Neural progenitor cell (in vitro differentiated cells): ENCODE data around the gene LRRC49.

ENCODE experiments used
- EZH2 ChIP-seq: fragments of 200-600 bp; sonication (generic); IDR thresholded peaks from 2 replicates; pipeline ENCODE4 v1.6.1; 2017; ENCODE audit warnings: antibody characterized with exemption, mild to moderate bottlenecking, moderate library complexity
- EZH2phosphoT487 ChIP-seq: fragments of 200-600 bp; sonication (generic); IDR thresholded peaks from 2 replicates; pipeline ENCODE4 v1.6.1; 2017; ENCODE audit warnings: antibody characterized with exemption

DNA sequence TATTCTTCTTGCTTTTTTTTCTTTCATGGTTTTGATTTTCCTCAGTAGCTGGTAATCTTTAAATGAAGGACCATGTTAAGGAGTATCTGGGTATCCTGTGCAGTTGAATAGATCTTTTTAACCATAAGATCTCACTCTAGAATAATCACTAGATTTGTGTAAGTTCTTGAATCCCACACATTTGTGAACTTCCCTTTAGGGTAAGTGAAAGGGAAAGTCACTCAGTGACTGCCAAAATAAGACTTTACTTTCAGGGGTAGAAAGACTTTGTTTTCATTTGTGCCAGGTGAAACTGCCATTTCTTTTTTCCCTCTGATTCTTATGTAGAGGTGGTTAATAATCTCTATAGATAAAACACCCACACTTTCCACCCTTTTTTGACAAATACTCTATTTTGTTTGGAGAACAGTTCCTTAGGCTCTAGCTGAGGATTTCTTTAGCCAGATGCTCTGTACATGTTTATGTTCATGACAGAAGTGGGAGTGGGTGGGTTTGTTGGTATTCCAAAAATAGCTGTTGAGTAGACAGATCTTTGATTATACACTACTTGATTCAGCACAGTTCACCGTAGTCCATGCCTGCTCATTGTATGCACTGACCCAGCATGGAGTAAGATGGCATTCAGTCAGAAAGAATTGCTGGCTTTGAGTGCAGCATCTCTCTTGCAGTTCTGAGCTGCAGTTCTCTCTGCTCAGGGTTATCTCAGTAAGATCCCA is 28.5 kb downstream of the LRRC49 start:
- TF ChIP-seq EZH2 (no peak), EZH2phosphoT487 (no peak)
